K562 (cell line): ENCODE results near the gene CIAO2A. TPM values are rescaled to one million over a fixed set of nuclear protein-coding genes. Genes with fewer than 3 reads are reported as not detected.

ENCODE experiments used
- BRD9 ChIP-seq: fragments of 450-650 bp; IDR thresholded peaks from 2 replicates; pipeline ENCODE4 v1.6.1; 2018; ENCODE audit warnings: low read depth; ENCODE audit not compliant: partially characterized antibody
- CBX1 ChIP-seq: sonication (generic); IDR thresholded peaks from 2 replicates; pipeline ENCODE4 v1.6.1; 2016; ENCODE audit warnings: antibody characterized with exemption, low read depth, mild to moderate bottlenecking
- CBX2 ChIP-seq: fragments of 200-600 bp; sonication (generic); IDR thresholded peaks from one replicate; pipeline ENCODE4 v1.6.1; 2012; ENCODE audit warnings: mild to moderate bottlenecking, low read length, inconsistent platforms; ENCODE audit not compliant: insufficient read depth, poor library complexity, severe bottlenecking
- CHD2 ChIP-seq: IDR thresholded peaks from 2 replicates; pipeline ENCODE4 v1.6.1; 2011; ENCODE audit warnings: low read depth, low read length
- CREB1 ChIP-seq, 2 experiments: sonication (generic) in 1 of 2; formaldehyde crosslinking in 1 of 2; IDR thresholded peaks; 2 replicates each; pipeline versions ENCODE4 v1.6.1 to v1.8.0; 2012 to 2022; ENCODE audit warnings: inconsistent platforms in 1 of 2, mild to moderate bottlenecking in 1 of 2, missing genetic modification reagents in 1 of 2, moderate library complexity in 1 of 2
- ELF2 ChIP-seq: fragments of 250-450 bp; sonication (Bioruptor Pico); IDR thresholded peaks from 2 replicates; pipeline ENCODE4 v1.5.0; 2021; ENCODE audit warnings: mild to moderate bottlenecking
- ETV6 ChIP-seq, 3 experiments: fragments of 150-350 bp in 1 of 3; sonication (generic) in 1 of 3; formaldehyde crosslinking in 1 of 3; IDR thresholded peaks; 2 replicates each; pipeline versions ENCODE4 v1.6.1 to v1.8.0; 2014 to 2022; ENCODE audit warnings: borderline replicate concordance in 2 of 3, low read depth in 2 of 3, antibody characterized with exemption in 1 of 3, low read length in 1 of 3, mild to moderate bottlenecking in 1 of 3, missing genetic modification reagents in 1 of 3
- FOS ChIP-seq: IDR thresholded peaks from 3 replicates; pipeline ENCODE4 v1.6.1; 2011; ENCODE audit not compliant: insufficient read length; ENCODE audit errors: extremely low read depth
- HLTF ChIP-seq: fragments of 450-650 bp; IDR thresholded peaks from 2 replicates; pipeline ENCODE4 v1.6.1; 2016
- KDM4B ChIP-seq, 2 experiments: fragments of 450-650 bp in 1 of 2; sonication (generic) in 1 of 2; IDR thresholded peaks; 2 replicates each; pipeline ENCODE4 v1.6.1; 2016 to 2017; ENCODE audit warnings: borderline replicate concordance in 2 of 2, antibody characterized with exemption in 1 of 2, low read depth in 1 of 2, mild to moderate bottlenecking in 1 of 2
- KDM5B ChIP-seq: fragments of 200-600 bp; sonication (generic); IDR thresholded peaks from 2 replicates; pipeline ENCODE4 v1.6.1; 2012; ENCODE audit warnings: low read depth, mild to moderate bottlenecking, moderate library complexity, low read length, control low read depth, inconsistent platforms; ENCODE audit not compliant: insufficient replicate concordance
- LCOR ChIP-seq: sonication (generic); formaldehyde crosslinking; IDR thresholded peaks from 2 replicates; pipeline ENCODE4 v1.8.0; 2022; ENCODE audit warnings: mild to moderate bottlenecking, missing genetic modification reagents
- MAX ChIP-seq: sonication (generic); formaldehyde crosslinking; IDR thresholded peaks from 2 replicates; pipeline ENCODE4 v1.9.0; 2022; ENCODE audit warnings: mild to moderate bottlenecking, missing genetic modification reagents
- NFYB ChIP-seq: IDR thresholded peaks from 2 replicates; pipeline ENCODE4 v1.6.1; 2011; ENCODE audit warnings: mild to moderate bottlenecking, moderate library complexity; ENCODE audit not compliant: insufficient read length; ENCODE audit errors: extremely low read depth
- POLR2A ChIP-seq: fragments of 450-650 bp; conservative IDR thresholded peaks from 2 replicates; pipeline ENCODE4 v1.6.1; 2016
- POU5F1 ChIP-seq: fragments of 150-350 bp; IDR thresholded peaks from 2 replicates; pipeline ENCODE4 v1.6.1; 2014; ENCODE audit warnings: borderline replicate concordance, low read length, low read depth, mild to moderate bottlenecking; ENCODE audit not compliant: partially characterized antibody
- SMARCA5 ChIP-seq: fragments of 450-650 bp; IDR thresholded peaks from 2 replicates; pipeline ENCODE4 v1.6.1; 2016
- TAF7 ChIP-seq: fragments of 450-650 bp; IDR thresholded peaks from 2 replicates; pipeline ENCODE4 v1.6.1; 2016; ENCODE audit warnings: missing genetic modification characterization, missing compliant biosample characterization
- TARDBP ChIP-seq: fragments of 450-650 bp; IDR thresholded peaks from 2 replicates; pipeline ENCODE4 v1.6.1; 2016
- UBTF ChIP-seq, 2 experiments: IDR thresholded peaks; 2 replicates each; pipeline ENCODE4 v1.6.1; 2012; ENCODE audit warnings: improper control_type of control experiment in 2 of 2, low read depth in 2 of 2, low read length in 2 of 2, borderline replicate concordance in 1 of 2
- ZKSCAN1 ChIP-seq: fragments of 150-350 bp; IDR thresholded peaks from 2 replicates; pipeline ENCODE4 v1.6.1; 2016; ENCODE audit warnings: low read depth, low read length
- ZNF253 ChIP-seq: fragments of 250-450 bp; sonication (Bioruptor Pico); conservative IDR thresholded peaks from 2 replicates; pipeline ENCODE4 v1.6.1; 2021; ENCODE audit warnings: mild to moderate bottlenecking
- polyA plus RNA-seq, 8 experiments: library from polyadenylated mRNA; depleted of rRNA in 4 of 8; stranded (reverse) in 5 of 8; unstranded in 3 of 8; fragments of >200 nt; fragmentation: Nextera tagmentation in 2 of 8; fragmentation: Illumina TruSeq in 1 of 8; extraction: Ambion mirVana in 2 of 8; extraction: Trizol in 1 of 8; gene quantifications; 2 replicates each; pipeline versions ENCODE4 v1.2.1 to v1.2.3, GENCODE V29; 2011 to 2014; ENCODE audit warnings: inconsistent platforms in 1 of 8, missing spikeins in 1 of 8
- total RNA-seq, 7 experiments: library from RNA; depleted of rRNA in 6 of 7; stranded (reverse); fragments of >200 nt in 6 of 7; fragmentation: Illumina TruSeq in 2 of 7; extraction: Trizol in 2 of 7; gene quantifications; 2 replicates each; pipeline versions ENCODE4 v1.2.1 to v1.2.3, GENCODE V29; 2011 to 2021; ENCODE audit warnings: low replicate concordance in 1 of 7
- TF ChIP-seq, protein P1 (sequence below): sonication (generic); formaldehyde crosslinking; IDR thresholded peaks from 2 replicates; pipeline ENCODE4 v1.8.0; 2022; ENCODE audit warnings: missing genetic modification reagents, mild to moderate bottlenecking, borderline replicate concordance

The CIAO2A gene
- total and polyA plus RNA-seq, 9 of the 15 experiments (the other 6 are each of a cell fraction or from before 2014, with no cell fraction given), result 161 to 429 (median 313) TPM

DNA sequence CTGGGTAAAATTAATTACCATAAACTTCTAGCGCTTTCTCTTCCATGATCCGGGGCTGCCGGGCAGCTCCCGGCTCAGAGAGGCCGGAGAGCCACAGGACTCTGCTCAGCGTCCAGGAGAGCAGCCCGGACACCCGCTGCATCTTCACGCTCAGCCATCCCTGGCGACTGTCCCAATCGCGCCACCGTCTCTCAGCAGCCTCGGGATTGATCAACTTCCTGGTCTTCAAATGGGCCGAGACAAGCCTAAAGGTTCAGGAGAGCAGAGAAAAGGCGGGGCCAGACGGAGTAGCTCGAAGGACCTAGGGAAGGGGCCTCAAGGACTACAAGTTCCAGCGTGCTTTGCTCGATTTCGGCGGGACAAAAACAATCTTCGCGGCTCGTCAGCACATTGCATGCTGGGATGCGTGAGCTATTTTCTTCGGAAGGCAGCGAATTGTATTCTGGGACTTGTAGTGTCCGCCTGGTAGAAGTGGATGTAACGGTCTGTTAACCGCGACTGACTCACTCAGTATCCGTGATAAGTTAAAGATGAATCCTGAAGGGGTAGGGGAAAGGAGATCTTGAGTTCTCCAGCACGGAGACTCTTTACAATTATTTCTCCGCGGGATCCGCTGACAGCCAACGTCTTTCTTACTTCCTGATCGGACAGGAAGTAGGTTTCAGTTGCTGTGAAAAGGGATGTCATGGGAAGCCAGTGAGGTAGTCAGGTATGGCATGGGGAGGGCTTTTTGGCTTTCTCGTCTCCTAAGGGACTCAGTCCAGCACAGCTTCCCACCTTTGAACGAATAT is at the start of gene CIAO2A (continued):
- 0 out of 2 replicates have a peak, but pooled peaks have one; percentile 56 for TF ChIP-seq TAF7 (tag)
- TF ChIP-seq ZKSCAN1, result peak; percentile 49; the same call in 1 of the 2 replicates
- TF ChIP-seq BRD9, result peak; percentile 21
- peak; percentile 8 for TF ChIP-seq NFYB
- TF ChIP-seq UBTF (IDR thresholded peaks at IDR 0.05; ENCODE audit: borderline replicate concordance in 1 of 2, low read depth in 2 of 2, low read length in 2 of 2), result peak; percentile 69 to 73; a peak in 3 of 4 replicates
- TF ChIP-seq CBX1, result no peak; the same call in 1 of the 2 replicates
- peak; percentile 89 for TF ChIP-seq CREB1 (IDR thresholded peaks at IDR 0.05)
- peak; percentile 84 for TF ChIP-seq CREB1 (CRISPR knock-in tag; IDR thresholded peaks at IDR 0.05)
- no peak for TF ChIP-seq MAX (CRISPR knock-in tag)
- TF ChIP-seq POLR2A, result peak; percentile 88
- TF ChIP-seq ELF2 (CRISPR knock-in tag), result peak; percentile 67; the same call in 1 of the 2 replicates
- TF ChIP-seq POU5F1, result peak; percentile 64
- TF ChIP-seq ZNF253 (CRISPR knock-in tag), result no peak
- peak; percentile 63 for TF ChIP-seq KDM5B
- TF ChIP-seq TARDBP, result peak; percentile 1; the same call in 1 of the 2 replicates
- TF ChIP-seq KDM4B (IDR thresholded peaks at IDR 0.05; ENCODE audit: borderline replicate concordance in 2 of 2, low read depth in 1 of 2), result peak in 1 of 2 experiments; percentile 25; a peak in 1 of 4 replicates
- TF ChIP-seq CHD2, result peak; percentile 68
- no peak; the same call in 1 of the 2 replicates for TF ChIP-seq HLTF
- no peak for TF ChIP-seq SMARCA5
- TF ChIP-seq, protein P1, sequence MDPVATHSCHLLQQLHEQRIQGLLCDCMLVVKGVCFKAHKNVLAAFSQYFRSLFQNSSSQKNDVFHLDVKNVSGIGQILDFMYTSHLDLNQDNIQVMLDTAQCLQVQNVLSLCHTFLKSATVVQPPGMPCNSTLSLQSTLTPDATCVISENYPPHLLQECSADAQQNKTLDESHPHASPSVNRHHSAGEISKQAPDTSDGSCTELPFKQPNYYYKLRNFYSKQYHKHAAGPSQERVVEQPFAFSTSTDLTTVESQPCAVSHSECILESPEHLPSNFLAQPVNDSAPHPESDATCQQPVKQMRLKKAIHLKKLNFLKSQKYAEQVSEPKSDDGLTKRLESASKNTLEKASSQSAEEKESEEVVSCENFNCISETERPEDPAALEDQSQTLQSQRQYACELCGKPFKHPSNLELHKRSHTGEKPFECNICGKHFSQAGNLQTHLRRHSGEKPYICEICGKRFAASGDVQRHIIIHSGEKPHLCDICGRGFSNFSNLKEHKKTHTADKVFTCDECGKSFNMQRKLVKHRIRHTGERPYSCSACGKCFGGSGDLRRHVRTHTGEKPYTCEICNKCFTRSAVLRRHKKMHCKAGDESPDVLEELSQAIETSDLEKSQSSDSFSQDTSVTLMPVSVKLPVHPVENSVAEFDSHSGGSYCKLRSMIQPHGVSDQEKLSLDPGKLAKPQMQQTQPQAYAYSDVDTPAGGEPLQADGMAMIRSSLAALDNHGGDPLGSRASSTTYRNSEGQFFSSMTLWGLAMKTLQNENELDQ (CRISPR knock-in tag), result no peak
- no peak for TF ChIP-seq CBX2
- no peak for TF ChIP-seq FOS
- TF ChIP-seq LCOR (CRISPR knock-in tag), result peak; percentile 66; the same call in 1 of the 2 replicates
- peak in 1 of 2 experiments; percentile 33; a peak in 1 of 4 replicates for TF ChIP-seq ETV6 (IDR thresholded peaks at IDR 0.05; ENCODE audit: borderline replicate concordance in 1 of 2, low read depth in 2 of 2, low read length in 1 of 2)
- no peak for TF ChIP-seq ETV6 (CRISPR knock-in tag; IDR thresholded peaks at IDR 0.05; ENCODE audit: borderline replicate concordance)
